Measurements from ENCODE around the gene CSNK1G2. TPM values are rescaled to one million over a fixed set of nuclear protein-coding genes. Genes with fewer than 3 reads are reported as not detected.

The CSNK1G2 gene
- total and polyA plus RNA-seq, 2 experiments from 2014 or later = 97.7 to 100 TPM

GRCh38 chr19:1952635-1953034 lies 11.7 kb downstream of the CSNK1G2 start:
- no peak for DNase-seq (ENCODE audit: low read depth in 1 of 2, low spot score in 1 of 2)
- Histone ChIP-seq H3K36me3 (no peaks in the 10 kb centered on the region), H3K4me1 (ENCODE audit: low read depth) (no peaks in the 10 kb centered on the region), H3K9me3 (ENCODE audit: low read depth) (no peaks in the 10 kb centered on the region), H3K27me3 (no peaks in the 10 kb centered on the region), H3K27ac (no peak overlapping the region), H3K4me3 (no peak overlapping the region)
- no peak for TF ChIP-seq CTCF (IDR thresholded peaks at IDR 0.05; ENCODE audit: low read depth, low read length)

- TF ChIP-seq CTCF (IDR thresholded peaks at IDR 0.05; ENCODE audit: low read depth, low read length) = no peak
- no peak for DNase-seq (ENCODE audit: low read depth in 1 of 2, low spot score in 1 of 2)
- H3K27ac ChIP-seq = no peak overlapping the region
- H3K9me3 ChIP-seq (ENCODE audit: low read depth) = no peaks in the 10 kb centered on the region
- no peaks in the 10 kb centered on the region for H3K36me3 ChIP-seq
- H3K4me1 ChIP-seq (ENCODE audit: low read depth) = no peaks in the 10 kb centered on the region
- H3K4me3 ChIP-seq = no peak overlapping the region
- no peaks in the 10 kb centered on the region for H3K27me3 ChIP-seq
Measured at GRCh38 chr19:1953037-1953436, 12.1 kb downstream of the CSNK1G2 start.

- TF ChIP-seq CTCF (IDR thresholded peaks at IDR 0.05; ENCODE audit: low read depth, low read length) = no peak
- H3K27ac ChIP-seq = no peak overlapping the region
- no peak overlapping the region for H3K4me3 ChIP-seq
- no peaks in the 10 kb centered on the region for H3K9me3 ChIP-seq (ENCODE audit: low read depth)
- H3K4me1 ChIP-seq (ENCODE audit: low read depth) = no peaks in the 10 kb centered on the region
- H3K27me3 ChIP-seq = no peaks in the 10 kb centered on the region
- DNase-seq (ENCODE audit: low read depth in 1 of 2, low spot score in 1 of 2) = no peak
- no peaks in the 10 kb centered on the region for H3K36me3 ChIP-seq
Measured at GRCh38 chr19:1953441-1954094, 12.6 kb downstream of the CSNK1G2 start.

GRCh38 chr19:1954532-1954933 lies 13.6 kb downstream of the CSNK1G2 start:
- H3K27ac ChIP-seq = no peak overlapping the region
- no peaks in the 10 kb centered on the region for H3K27me3 ChIP-seq
- H3K9me3 ChIP-seq (ENCODE audit: low read depth) = no peaks in the 10 kb centered on the region
- DNase-seq (ENCODE audit: low read depth in 1 of 2, low spot score in 1 of 2) = no peak
- H3K4me1 ChIP-seq (ENCODE audit: low read depth) = no peaks in the 10 kb centered on the region
- no peak overlapping the region for H3K4me3 ChIP-seq
- no peak for TF ChIP-seq CTCF (IDR thresholded peaks at IDR 0.05; ENCODE audit: low read depth, low read length)
- H3K36me3 ChIP-seq = no peaks in the 10 kb centered on the region

DNA sequence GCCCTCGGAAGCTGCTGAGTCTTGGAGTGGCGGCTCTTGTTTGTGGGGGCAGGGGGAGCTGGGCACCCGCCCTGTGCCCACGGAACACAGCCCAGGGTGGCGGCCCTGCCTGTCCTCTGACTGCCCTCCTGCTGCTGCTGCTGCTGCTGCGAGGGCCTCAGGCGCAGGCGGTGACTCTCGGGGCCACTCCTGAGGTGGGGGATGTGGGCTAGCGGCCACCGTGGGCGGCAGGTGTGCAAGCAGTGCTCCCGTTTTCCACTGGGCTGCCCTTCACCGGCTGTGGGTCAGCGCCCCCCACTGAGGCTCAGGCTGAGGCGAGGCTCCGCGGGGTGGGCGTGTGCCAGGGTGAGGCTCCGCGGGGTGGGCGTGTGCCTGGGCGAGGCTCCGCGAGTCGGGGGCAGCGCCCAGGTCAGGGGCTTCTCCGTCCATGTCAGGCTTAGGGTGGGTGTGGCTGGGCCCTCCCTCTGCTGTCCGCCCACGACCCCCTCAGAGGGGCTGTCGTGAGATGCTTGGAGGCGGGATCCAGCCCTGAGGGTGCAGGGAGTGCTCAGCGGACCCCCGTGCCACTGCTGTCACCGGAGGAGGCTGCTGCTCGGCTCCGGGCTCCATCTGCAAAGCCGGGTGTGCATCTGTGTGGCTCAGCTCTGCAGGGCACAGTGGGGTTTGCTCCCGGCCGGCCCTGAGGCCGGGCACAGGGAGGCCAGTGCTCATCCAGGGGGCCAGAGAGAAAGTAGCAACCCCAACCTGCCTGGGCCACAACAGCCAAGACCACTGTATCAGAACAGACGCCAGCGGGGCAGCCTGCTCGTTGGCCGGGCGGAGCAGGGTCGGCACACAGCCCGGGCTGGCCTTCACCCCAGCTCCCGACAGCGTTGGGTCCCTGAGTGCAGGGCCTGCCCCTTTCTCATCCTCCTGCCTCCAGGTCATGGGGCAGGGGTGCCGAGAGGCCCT lies 14.5 kb downstream of the CSNK1G2 start:
- Histone ChIP-seq H3K27me3 (no peaks in the 10 kb centered on the region), H3K27ac (no peak overlapping the region), H3K36me3 (no peaks in the 10 kb centered on the region), H3K9me3 (ENCODE audit: low read depth) (no peaks in the 10 kb centered on the region), H3K4me3 (no peak overlapping the region), H3K4me1 (ENCODE audit: low read depth) (no peaks in the 10 kb centered on the region)
- DNase-seq (ENCODE audit: low read depth in 1 of 2, low spot score in 1 of 2) = no peak
- no peak for TF ChIP-seq CTCF (IDR thresholded peaks at IDR 0.05; ENCODE audit: low read depth, low read length)

Data from cardiac muscle cell (in vitro differentiated cells and primary cell).